WTC11 (cell line): Measurements from ENCODE around the gene TSHZ1. TPM values are rescaled to one million over a fixed set of nuclear protein-coding genes. Genes with fewer than 3 reads are reported as not detected.

Experiments used
- ATAC-seq: fragments of 200-7000 bp; cut with Tn5 transposase; 2 replicates; pipeline ENCODE4 v1.10.0; 2021; ENCODE audit warnings: mild to moderate bottlenecking, moderate library complexity
- CTCF ChIA-PET: fragments of 300-600 bp; sonication (Branson Sonifier 250); formaldehyde crosslinking; loops from one replicate; lab custom pipeline; 2021; ENCODE audit warnings: antibody characterized with exemption; lab: Charles Lee
- POLR2A ChIA-PET: fragments of 350-600 bp; sonication (Branson Sonifier 250); formaldehyde crosslinking; loops from one replicate; lab custom pipeline; 2021; ENCODE audit warnings: antibody characterized with exemption; lab: Charles Lee
- DNase-seq: peaks from one replicate; pipeline ENCODE4 v3.0.0; 2021; ENCODE audit warnings: low spot score
- H3K27ac Mint-ChIP-seq: 2 replicates; pipeline ENCODE4 v1.8.0; 2021; ENCODE audit warnings: mixed read lengths
- H3K27me3 Mint-ChIP-seq: 2 replicates; pipeline ENCODE4 v1.8.0; 2021; ENCODE audit warnings: low read depth, mild to moderate bottlenecking, moderate library complexity, mixed read lengths
- H3K36me3 Mint-ChIP-seq: 2 replicates; pipeline ENCODE4 v1.8.0; 2021; ENCODE audit warnings: mixed read lengths
- H3K4me1 Mint-ChIP-seq: 2 replicates; pipeline ENCODE4 v1.8.0; 2022; ENCODE audit warnings: mixed read lengths
- H3K4me3 Mint-ChIP-seq: 2 replicates; pipeline ENCODE4 v1.8.0; 2021; ENCODE audit warnings: mild to moderate bottlenecking, moderate library complexity, mixed read lengths
- H3K9me3 Mint-ChIP-seq: 2 replicates; pipeline ENCODE4 v1.8.0; 2021; ENCODE audit warnings: mixed read lengths
- CREM ChIP-seq: sonication (generic); formaldehyde crosslinking; IDR thresholded peaks from 2 replicates; pipeline ENCODE4 v1.8.1; 2022; ENCODE audit warnings: mild to moderate bottlenecking, missing genetic modification reagents, moderate library complexity
- EMX1 ChIP-seq: fragments of 250-450 bp; sonication (Bioruptor Pico); IDR thresholded peaks from 2 replicates; pipeline ENCODE4 v1.8.0; 2021; ENCODE audit warnings: mild to moderate bottlenecking
- FOXP1 ChIP-seq: sonication (generic); formaldehyde crosslinking; IDR thresholded peaks from 2 replicates; pipeline ENCODE4 v1.8.0; 2022; ENCODE audit warnings: missing genetic modification reagents, mild to moderate bottlenecking, moderate library complexity, borderline replicate concordance
- GRHL2 ChIP-seq: fragments of 250-450 bp; sonication (Bioruptor Pico); IDR thresholded peaks from 2 replicates; pipeline ENCODE4 v1.8.0; 2022; ENCODE audit warnings: mild to moderate bottlenecking, moderate library complexity; ENCODE audit not compliant: insufficient replicate concordance, severe bottlenecking
- JAZF1 ChIP-seq: fragments of 250-450 bp; sonication (Bioruptor Pico); IDR thresholded peaks from 2 replicates; pipeline ENCODE4 v1.9.0; 2021; ENCODE audit warnings: moderate library complexity, mild to moderate bottlenecking, inconsistent platforms
- MYBL2 ChIP-seq: sonication (generic); formaldehyde crosslinking; IDR thresholded peaks from 2 replicates; pipeline ENCODE4 v1.8.1; 2023; ENCODE audit warnings: mild to moderate bottlenecking, moderate library complexity, missing genetic modification reagents
- NR3C1 ChIP-seq: sonication (generic); formaldehyde crosslinking; conservative IDR thresholded peaks from 2 replicates; pipeline ENCODE4 v1.8.1; 2023; ENCODE audit warnings: low read depth, mild to moderate bottlenecking, missing genetic modification reagents
- SMAD4 ChIP-seq: sonication (generic); formaldehyde crosslinking; IDR thresholded peaks from 2 replicates; pipeline ENCODE4 v1.8.0; 2022; ENCODE audit warnings: mild to moderate bottlenecking, missing genetic modification reagents
- SOX15 ChIP-seq: fragments of 250-450 bp; sonication (Bioruptor Pico); IDR thresholded peaks from 2 replicates; pipeline ENCODE4 v1.9.0; 2021; ENCODE audit warnings: mild to moderate bottlenecking
- TEAD4 ChIP-seq: sonication (generic); formaldehyde crosslinking; IDR thresholded peaks from 2 replicates; pipeline ENCODE4 v1.8.0; 2022; ENCODE audit warnings: mild to moderate bottlenecking, missing genetic modification reagents
- TP53 ChIP-seq: sonication (generic); formaldehyde crosslinking; IDR thresholded peaks from 2 replicates; pipeline ENCODE4 v1.8.1; 2023; ENCODE audit warnings: mild to moderate bottlenecking, missing genetic modification reagents
- ZNF423 ChIP-seq: fragments of 250-450 bp; sonication (Bioruptor Pico); IDR thresholded peaks from 2 replicates; pipeline ENCODE4 v2.1.2; 2022; ENCODE audit warnings: mild to moderate bottlenecking, moderate library complexity
- total RNA-seq: library from RNA; stranded (reverse); gene quantifications from 3 replicates; pipeline ENCODE4 v1.2.3, GENCODE V29; 2021
- TF ChIP-seq, protein P1 (sequence below): sonication (generic); formaldehyde crosslinking; conservative IDR thresholded peaks from 2 replicates; pipeline ENCODE4 v1.8.1; 2023; ENCODE audit warnings: mild to moderate bottlenecking, low read depth, missing genetic modification reagents, moderate library complexity
- TF ChIP-seq, protein P2 (sequence below): sonication (generic); formaldehyde crosslinking; IDR thresholded peaks from 2 replicates; pipeline ENCODE4 v1.8.1; 2023; ENCODE audit warnings: mild to moderate bottlenecking, missing genetic modification reagents
- TF ChIP-seq, protein P3 (sequence below): sonication (generic); formaldehyde crosslinking; IDR thresholded peaks from 2 replicates; pipeline ENCODE4 v1.8.0; 2022; ENCODE audit warnings: mild to moderate bottlenecking, missing genetic modification reagents
- TF ChIP-seq, protein P4 (sequence below): fragments of 250-450 bp; sonication (Bioruptor Pico); IDR thresholded peaks from 2 replicates; pipeline ENCODE4 v2.1.2; 2022; ENCODE audit warnings: mild to moderate bottlenecking, moderate library complexity
- TF ChIP-seq, protein P5 (sequence below): sonication (generic); formaldehyde crosslinking; IDR thresholded peaks from 2 replicates; pipeline ENCODE4 v1.8.0; 2022; ENCODE audit warnings: mild to moderate bottlenecking, missing genetic modification reagents
- TF ChIP-seq, protein P6 (sequence below): sonication (generic); formaldehyde crosslinking; IDR thresholded peaks from 2 replicates; pipeline ENCODE4 v1.8.1; 2023; ENCODE audit warnings: mild to moderate bottlenecking, moderate library complexity, missing genetic modification reagents
- TF ChIP-seq, protein P7 (sequence below): sonication (generic); formaldehyde crosslinking; IDR thresholded peaks from 2 replicates; pipeline ENCODE4 v1.8.1; 2022; ENCODE audit warnings: low read depth, mild to moderate bottlenecking, moderate library complexity, missing genetic modification reagents, borderline replicate concordance

Gene TSHZ1
- total RNA-seq, 1 experiment from 2014 or later, result 2.9 TPM

DNA sequence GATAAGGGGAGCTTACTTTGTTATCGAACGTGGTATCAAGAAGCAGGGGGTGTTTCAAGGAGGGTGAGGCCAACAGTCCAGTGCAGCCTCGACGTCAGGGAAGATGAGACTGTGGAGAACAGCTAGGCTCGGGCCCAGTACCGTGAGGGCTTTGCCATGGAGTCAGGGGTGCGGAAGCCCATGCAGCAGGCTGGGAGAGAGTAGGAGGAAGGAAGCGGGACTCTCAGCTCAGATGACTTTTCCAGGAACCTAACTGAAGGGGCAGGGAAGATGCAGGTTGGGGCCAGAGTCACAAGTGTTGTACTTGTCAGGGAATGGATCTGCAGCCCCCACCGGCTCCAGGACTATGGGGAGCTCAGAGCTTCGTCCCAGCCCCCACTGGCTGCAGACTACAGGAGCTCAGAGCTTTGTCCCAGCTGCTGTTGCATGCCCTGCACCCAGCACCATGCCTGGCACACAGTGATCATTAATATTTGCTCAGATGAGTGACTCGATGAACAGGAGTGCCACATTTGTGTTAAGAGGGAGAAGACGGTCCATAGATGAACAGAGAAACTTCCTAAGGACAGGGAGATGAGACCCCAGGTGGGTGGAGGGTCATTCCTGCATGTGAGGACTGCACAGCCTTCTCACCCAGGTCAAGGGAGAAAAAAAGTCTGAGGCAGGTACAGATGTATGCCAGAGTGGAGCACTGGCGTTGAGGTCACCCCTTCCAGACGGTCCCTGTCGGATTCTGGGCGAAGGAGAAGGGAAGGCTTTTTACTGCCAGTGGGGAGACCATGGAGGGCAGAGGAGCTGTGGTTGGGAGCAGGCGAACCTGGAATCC lies 38.1 kb upstream of the TSHZ1 start:
- ATAC-seq (no peak), DNase-seq (no peak)
- ChIA-PET POLR2A (no interaction called here), CTCF (interaction anchor here (1.1 to 1.2 kb wide), 2 partner anchors 16 to 555 kb away, joined by 3 read pairs; no protein-coding TSS in a partner anchor)
- no peaks in the 10 kb centered on the region for H3K27me3 Mint-ChIP-seq
- no peaks in the 10 kb centered on the region for H3K36me3 Mint-ChIP-seq
- TF ChIP-seq MYBL2 (CRISPR knock-in tag) (no peak), FOXP1 (CRISPR knock-in tag) (no peak), ZNF423 (CRISPR knock-in tag) (no peak), TP53 (CRISPR knock-in tag) (no peak), EMX1 (no peak), NR3C1 (no peak), CREM (CRISPR knock-in tag) (no peak), SOX15 (CRISPR knock-in tag) (no peak), GRHL2 (CRISPR knock-in tag) (no peak), TEAD4 (CRISPR knock-in tag) (no peak), SMAD4 (CRISPR knock-in tag) (no peak), JAZF1 (CRISPR knock-in tag) (no peak)
- TF ChIP-seq, protein P1, sequence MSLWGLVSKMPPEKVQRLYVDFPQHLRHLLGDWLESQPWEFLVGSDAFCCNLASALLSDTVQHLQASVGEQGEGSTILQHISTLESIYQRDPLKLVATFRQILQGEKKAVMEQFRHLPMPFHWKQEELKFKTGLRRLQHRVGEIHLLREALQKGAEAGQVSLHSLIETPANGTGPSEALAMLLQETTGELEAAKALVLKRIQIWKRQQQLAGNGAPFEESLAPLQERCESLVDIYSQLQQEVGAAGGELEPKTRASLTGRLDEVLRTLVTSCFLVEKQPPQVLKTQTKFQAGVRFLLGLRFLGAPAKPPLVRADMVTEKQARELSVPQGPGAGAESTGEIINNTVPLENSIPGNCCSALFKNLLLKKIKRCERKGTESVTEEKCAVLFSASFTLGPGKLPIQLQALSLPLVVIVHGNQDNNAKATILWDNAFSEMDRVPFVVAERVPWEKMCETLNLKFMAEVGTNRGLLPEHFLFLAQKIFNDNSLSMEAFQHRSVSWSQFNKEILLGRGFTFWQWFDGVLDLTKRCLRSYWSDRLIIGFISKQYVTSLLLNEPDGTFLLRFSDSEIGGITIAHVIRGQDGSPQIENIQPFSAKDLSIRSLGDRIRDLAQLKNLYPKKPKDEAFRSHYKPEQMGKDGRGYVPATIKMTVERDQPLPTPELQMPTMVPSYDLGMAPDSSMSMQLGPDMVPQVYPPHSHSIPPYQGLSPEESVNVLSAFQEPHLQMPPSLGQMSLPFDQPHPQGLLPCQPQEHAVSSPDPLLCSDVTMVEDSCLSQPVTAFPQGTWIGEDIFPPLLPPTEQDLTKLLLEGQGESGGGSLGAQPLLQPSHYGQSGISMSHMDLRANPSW (CRISPR knock-in tag), result no peak
- TF ChIP-seq, protein P2, sequence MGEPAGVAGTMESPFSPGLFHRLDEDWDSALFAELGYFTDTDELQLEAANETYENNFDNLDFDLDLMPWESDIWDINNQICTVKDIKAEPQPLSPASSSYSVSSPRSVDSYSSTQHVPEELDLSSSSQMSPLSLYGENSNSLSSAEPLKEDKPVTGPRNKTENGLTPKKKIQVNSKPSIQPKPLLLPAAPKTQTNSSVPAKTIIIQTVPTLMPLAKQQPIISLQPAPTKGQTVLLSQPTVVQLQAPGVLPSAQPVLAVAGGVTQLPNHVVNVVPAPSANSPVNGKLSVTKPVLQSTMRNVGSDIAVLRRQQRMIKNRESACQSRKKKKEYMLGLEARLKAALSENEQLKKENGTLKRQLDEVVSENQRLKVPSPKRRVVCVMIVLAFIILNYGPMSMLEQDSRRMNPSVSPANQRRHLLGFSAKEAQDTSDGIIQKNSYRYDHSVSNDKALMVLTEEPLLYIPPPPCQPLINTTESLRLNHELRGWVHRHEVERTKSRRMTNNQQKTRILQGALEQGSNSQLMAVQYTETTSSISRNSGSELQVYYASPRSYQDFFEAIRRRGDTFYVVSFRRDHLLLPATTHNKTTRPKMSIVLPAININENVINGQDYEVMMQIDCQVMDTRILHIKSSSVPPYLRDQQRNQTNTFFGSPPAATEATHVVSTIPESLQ, result no peak
- TF ChIP-seq, protein P3, sequence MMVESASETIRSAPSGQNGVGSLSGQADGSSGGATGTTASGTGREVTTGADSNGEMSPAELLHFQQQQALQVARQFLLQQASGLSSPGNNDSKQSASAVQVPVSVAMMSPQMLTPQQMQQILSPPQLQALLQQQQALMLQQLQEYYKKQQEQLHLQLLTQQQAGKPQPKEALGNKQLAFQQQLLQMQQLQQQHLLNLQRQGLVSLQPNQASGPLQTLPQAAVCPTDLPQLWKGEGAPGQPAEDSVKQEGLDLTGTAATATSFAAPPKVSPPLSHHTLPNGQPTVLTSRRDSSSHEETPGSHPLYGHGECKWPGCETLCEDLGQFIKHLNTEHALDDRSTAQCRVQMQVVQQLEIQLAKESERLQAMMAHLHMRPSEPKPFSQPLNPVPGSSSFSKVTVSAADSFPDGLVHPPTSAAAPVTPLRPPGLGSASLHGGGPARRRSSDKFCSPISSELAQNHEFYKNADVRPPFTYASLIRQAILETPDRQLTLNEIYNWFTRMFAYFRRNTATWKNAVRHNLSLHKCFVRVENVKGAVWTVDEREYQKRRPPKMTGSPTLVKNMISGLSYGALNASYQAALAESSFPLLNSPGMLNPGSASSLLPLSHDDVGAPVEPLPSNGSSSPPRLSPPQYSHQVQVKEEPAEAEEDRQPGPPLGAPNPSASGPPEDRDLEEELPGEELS (CRISPR knock-in tag), result no peak
- TF ChIP-seq, protein P4, sequence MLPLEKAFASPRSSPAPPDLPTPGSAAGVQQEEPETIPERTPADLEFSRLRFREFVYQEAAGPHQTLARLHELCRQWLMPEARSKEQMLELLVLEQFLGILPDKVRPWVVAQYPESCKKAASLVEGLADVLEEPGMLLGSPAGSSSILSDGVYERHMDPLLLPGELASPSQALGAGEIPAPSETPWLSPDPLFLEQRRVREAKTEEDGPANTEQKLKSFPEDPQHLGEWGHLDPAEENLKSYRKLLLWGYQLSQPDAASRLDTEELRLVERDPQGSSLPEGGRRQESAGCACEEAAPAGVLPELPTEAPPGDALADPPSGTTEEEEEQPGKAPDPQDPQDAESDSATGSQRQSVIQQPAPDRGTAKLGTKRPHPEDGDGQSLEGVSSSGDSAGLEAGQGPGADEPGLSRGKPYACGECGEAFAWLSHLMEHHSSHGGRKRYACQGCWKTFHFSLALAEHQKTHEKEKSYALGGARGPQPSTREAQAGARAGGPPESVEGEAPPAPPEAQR (CRISPR knock-in tag), result no peak
- TF ChIP-seq, protein P5, sequence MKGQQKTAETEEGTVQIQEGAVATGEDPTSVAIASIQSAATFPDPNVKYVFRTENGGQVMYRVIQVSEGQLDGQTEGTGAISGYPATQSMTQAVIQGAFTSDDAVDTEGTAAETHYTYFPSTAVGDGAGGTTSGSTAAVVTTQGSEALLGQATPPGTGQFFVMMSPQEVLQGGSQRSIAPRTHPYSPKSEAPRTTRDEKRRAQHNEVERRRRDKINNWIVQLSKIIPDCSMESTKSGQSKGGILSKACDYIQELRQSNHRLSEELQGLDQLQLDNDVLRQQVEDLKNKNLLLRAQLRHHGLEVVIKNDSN, result no peak
- TF ChIP-seq, protein P6, sequence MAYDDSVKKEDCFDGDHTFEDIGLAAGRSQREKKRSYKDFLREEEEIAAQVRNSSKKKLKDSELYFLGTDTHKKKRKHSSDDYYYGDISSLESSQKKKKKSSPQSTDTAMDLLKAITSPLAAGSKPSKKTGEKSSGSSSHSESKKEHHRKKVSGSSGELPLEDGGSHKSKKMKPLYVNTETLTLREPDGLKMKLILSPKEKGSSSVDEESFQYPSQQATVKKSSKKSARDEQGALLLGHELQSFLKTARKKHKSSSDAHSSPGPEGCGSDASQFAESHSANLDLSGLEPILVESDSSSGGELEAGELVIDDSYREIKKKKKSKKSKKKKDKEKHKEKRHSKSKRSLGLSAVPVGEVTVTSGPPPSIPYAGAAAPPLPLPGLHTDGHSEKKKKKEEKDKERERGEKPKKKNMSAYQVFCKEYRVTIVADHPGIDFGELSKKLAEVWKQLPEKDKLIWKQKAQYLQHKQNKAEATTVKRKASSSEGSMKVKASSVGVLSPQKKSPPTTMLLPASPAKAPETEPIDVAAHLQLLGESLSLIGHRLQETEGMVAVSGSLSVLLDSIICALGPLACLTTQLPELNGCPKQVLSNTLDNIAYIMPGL (CRISPR knock-in tag), result no peak
- TF ChIP-seq, protein P7, sequence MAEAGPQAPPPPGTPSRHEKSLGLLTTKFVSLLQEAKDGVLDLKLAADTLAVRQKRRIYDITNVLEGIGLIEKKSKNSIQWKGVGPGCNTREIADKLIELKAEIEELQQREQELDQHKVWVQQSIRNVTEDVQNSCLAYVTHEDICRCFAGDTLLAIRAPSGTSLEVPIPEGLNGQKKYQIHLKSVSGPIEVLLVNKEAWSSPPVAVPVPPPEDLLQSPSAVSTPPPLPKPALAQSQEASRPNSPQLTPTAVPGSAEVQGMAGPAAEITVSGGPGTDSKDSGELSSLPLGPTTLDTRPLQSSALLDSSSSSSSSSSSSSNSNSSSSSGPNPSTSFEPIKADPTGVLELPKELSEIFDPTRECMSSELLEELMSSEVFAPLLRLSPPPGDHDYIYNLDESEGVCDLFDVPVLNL (CRISPR knock-in tag), result no peak
- H3K4me3 Mint-ChIP-seq, result no peak overlapping the region
- no peak overlapping the region for H3K27ac Mint-ChIP-seq
- H3K4me1 Mint-ChIP-seq, result peaks cover 16% of the 10 kb centered on the region
- no peaks in the 10 kb centered on the region for H3K9me3 Mint-ChIP-seq
